GM21447 (cell line): ENCODE data around the gene FBXO2.

Source experiments
- ATAC-seq: cut with Tn5 transposase; IDR thresholded peaks from one replicate; pipeline ENCODE4 v1.9.1; 2021; ENCODE audit not compliant: unreplicated experiment

FBXO2 gene

GRCh38 chr1:11682287-11682771 is 28.1 kb upstream of the FBXO2 start:
- ATAC-seq, result no peak

GRCh38 chr1:11681071-11681771 is 27.0 kb upstream of the FBXO2 start, which contains the start of gene MAD2L2:
Gene MAD2L2, minus strand, starts transcription at chr1:11681148. Its CDS starts 547 bp downstream, at chr1:11680601.
- peak; percentile 73 for ATAC-seq

GRCh38 chr1:11680270-11681070 is 26.2 kb upstream of the FBXO2 start:
- ATAC-seq, result peak; percentile 24

GRCh38 chr1:11678442-11678841 is 24.2 kb upstream of the FBXO2 start:
- no peak for ATAC-seq

GRCh38 chr1:11676386-11677103 is 22.3 kb upstream of the FBXO2 start:
- ATAC-seq, result no peak

- no peak for ATAC-seq
Measured at GRCh38 chr1:11675325-11675724, 21.1 kb upstream of the FBXO2 start.

- no peak for ATAC-seq
Measured at GRCh38 chr1:11674488-11674887, 20.3 kb upstream of the FBXO2 start.

GRCh38 chr1:11673089-11673769 is 19.0 kb upstream of the FBXO2 start:
- ATAC-seq, result no peak

- ATAC-seq, result no peak
Measured at GRCh38 chr1:11671544-11672286, 17.5 kb upstream of the FBXO2 start.

GRCh38 chr1:11671205-11671543 is 16.9 kb upstream of the FBXO2 start:
- ATAC-seq, result no peak

- no peak for ATAC-seq
Measured at GRCh38 chr1:11670747-11671146, 16.5 kb upstream of the FBXO2 start.

GRCh38 chr1:11668516-11668915 is 14.3 kb upstream of the FBXO2 start:
- no peak for ATAC-seq

GRCh38 chr1:11664336-11665065 is 10.3 kb upstream of the FBXO2 start:
- ATAC-seq, result peak; percentile 37

- ATAC-seq, result no peak
Measured at GRCh38 chr1:11661103-11661502, 6.9 kb upstream of the FBXO2 start.

- no peak for ATAC-seq
Measured at GRCh38 chr1:11659748-11660147, 5.5 kb upstream of the FBXO2 start.

GRCh38 chr1:11658542-11658941 is 4.3 kb upstream of the FBXO2 start:
- ATAC-seq, result no peak

- ATAC-seq, result no peak
Measured at GRCh38 chr1:11657654-11658053, 3.4 kb upstream of the FBXO2 start.

- ATAC-seq, result peak; percentile 27
Measured at GRCh38 chr1:11654939-11655808, 945 bp upstream of the FBXO2 start.

GRCh38 chr1:11653861-11654136 is 430 bp downstream of the FBXO2 start:
- ATAC-seq, result no peak
